KMS-11 (cell line): ENCODE data around the gene KLB.
"Not testable (repeated sequence)": the region's sequence is repeated elsewhere in the genome, so short reads cannot be mapped to it uniquely, and the experiment has no call there.

Experiments used
- H2AFZ ChIP-seq: fragments of 200-600 bp; sonication (generic); 2 replicates; pipeline ENCODE4 v1.6.1; 2016; ENCODE audit warnings: antibody characterized with exemption, mixed run types, low read depth
- H3K27ac ChIP-seq: fragments of 200-600 bp; sonication (generic); 2 replicates; pipeline ENCODE4 v1.6.1; 2016; ENCODE audit warnings: mild to moderate bottlenecking, mixed run types
- H3K27me3 ChIP-seq: fragments of 200-600 bp; sonication (generic); 2 replicates; pipeline ENCODE4 v1.6.1; 2017; ENCODE audit warnings: mild to moderate bottlenecking, low read depth, mixed run types, moderate library complexity; ENCODE audit not compliant: insufficient read depth
- H3K36me3 ChIP-seq: fragments of 200-600 bp; sonication (generic); 2 replicates; pipeline ENCODE4 v1.6.1; 2017; ENCODE audit warnings: mild to moderate bottlenecking, mixed run types; ENCODE audit not compliant: insufficient read depth
- H3K4me1 ChIP-seq: fragments of 200-600 bp; sonication (generic); 2 replicates; pipeline ENCODE4 v1.6.1; 2016; ENCODE audit warnings: mild to moderate bottlenecking, low read depth, mixed run types; ENCODE audit not compliant: poor library complexity, severe bottlenecking
- H3K4me2 ChIP-seq: fragments of 200-600 bp; sonication (generic); 2 replicates; pipeline ENCODE4 v1.7.0; 2016; ENCODE audit warnings: mild to moderate bottlenecking, mixed run types
- H3K4me3 ChIP-seq: fragments of 200-600 bp; sonication (generic); IDR thresholded peaks from 2 replicates; pipeline ENCODE4 v1.6.1; 2017; ENCODE audit warnings: low read depth, low read length, mixed read lengths; ENCODE audit not compliant: insufficient read depth
- H3K79me2 ChIP-seq: fragments of 200-600 bp; sonication (generic); 2 replicates; pipeline ENCODE4 v1.6.1; 2016; ENCODE audit warnings: low read depth, mixed run types; ENCODE audit not compliant: insufficient read depth
- H3K9ac ChIP-seq: fragments of 200-600 bp; sonication (generic); 2 replicates; pipeline ENCODE4 v1.6.1; 2016; ENCODE audit warnings: mild to moderate bottlenecking, mixed run types
- H4K20me1 ChIP-seq: fragments of 200-600 bp; sonication (generic); 2 replicates; pipeline ENCODE4 v1.6.1; 2016; ENCODE audit warnings: mild to moderate bottlenecking, mixed run types; ENCODE audit not compliant: insufficient read depth
- TF ChIP-seq, protein P1 (sequence below): fragments of 200-600 bp; sonication (generic); conservative IDR thresholded peaks from 2 replicates; pipeline ENCODE4 v1.6.1; 2017; ENCODE audit warnings: low read depth, mild to moderate bottlenecking, antibody characterized with exemption, low read length, moderate library complexity, mixed read lengths

Gene KLB

DNA sequence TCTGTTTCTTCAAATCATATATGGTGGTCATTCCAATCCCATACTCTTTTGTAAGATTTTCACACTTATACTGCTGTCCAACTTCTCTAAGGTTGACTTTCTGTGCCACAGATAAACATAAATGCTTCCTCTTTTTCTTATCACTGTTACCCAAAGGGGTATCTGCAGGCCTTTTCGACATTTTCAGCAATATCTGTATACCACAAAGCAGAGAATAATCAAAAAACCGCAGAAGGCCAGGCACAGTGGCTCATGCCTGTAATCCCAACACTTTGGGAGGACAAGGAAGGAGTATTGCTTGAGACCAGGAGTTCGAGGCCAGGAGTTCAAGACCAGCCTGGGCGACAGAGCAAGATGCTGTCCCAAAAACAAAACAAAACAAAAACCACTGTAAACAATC lies 37.4 kb upstream of the KLB start:
- H2AFZ ChIP-seq: no peak overlapping the region
- no peak overlapping the region for H3K27ac ChIP-seq
- H3K4me1 ChIP-seq: peaks cover 6% of the 10 kb centered on the region
- no peaks in the 10 kb centered on the region for H4K20me1 ChIP-seq
- TF ChIP-seq, protein P1, sequence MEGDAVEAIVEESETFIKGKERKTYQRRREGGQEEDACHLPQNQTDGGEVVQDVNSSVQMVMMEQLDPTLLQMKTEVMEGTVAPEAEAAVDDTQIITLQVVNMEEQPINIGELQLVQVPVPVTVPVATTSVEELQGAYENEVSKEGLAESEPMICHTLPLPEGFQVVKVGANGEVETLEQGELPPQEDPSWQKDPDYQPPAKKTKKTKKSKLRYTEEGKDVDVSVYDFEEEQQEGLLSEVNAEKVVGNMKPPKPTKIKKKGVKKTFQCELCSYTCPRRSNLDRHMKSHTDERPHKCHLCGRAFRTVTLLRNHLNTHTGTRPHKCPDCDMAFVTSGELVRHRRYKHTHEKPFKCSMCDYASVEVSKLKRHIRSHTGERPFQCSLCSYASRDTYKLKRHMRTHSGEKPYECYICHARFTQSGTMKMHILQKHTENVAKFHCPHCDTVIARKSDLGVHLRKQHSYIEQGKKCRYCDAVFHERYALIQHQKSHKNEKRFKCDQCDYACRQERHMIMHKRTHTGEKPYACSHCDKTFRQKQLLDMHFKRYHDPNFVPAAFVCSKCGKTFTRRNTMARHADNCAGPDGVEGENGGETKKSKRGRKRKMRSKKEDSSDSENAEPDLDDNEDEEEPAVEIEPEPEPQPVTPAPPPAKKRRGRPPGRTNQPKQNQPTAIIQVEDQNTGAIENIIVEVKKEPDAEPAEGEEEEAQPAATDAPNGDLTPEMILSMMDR: no peak
- no peak overlapping the region for H3K4me2 ChIP-seq
- H3K36me3 ChIP-seq: no peaks in the 10 kb centered on the region
- no peak overlapping the region for H3K9ac ChIP-seq
- H3K79me2 ChIP-seq: peaks cover 18% of the 10 kb centered on the region
- no peak overlapping the region for H3K4me3 ChIP-seq
- H3K27me3 ChIP-seq: no peaks in the 10 kb centered on the region

GRCh38 chr4:39371209-39371608 lies 35.5 kb upstream of the KLB start:
- not testable (repeated sequence) for H3K4me3 ChIP-seq, H3K4me1 ChIP-seq

DNA sequence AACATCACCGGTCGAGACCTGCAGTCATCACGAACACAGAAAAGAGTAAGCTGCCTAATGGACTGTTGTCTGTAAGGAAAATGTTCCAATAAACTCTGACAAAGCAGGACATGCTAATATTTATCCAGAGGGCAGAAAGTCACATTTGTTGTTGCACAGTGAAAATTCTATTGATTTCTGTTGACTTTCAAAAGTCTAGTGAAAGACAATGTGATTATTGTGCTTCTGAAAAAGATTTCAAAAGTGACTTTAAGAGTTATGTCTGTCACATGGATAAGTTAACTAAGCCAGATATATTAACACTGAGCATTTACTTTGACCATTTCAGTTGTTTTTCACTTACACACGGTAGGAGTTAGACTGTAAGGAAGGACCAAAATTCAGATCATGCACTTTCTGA lies 31.3 kb upstream of the KLB start:
- Histone ChIP-seq H3K27ac (no peak overlapping the region), H3K9ac (no peak overlapping the region), H4K20me1 (no peaks in the 10 kb centered on the region), H3K4me1 (no peaks in the 10 kb centered on the region), H2AFZ (no peak overlapping the region), H3K27me3 (no peaks in the 10 kb centered on the region), H3K36me3 (no peaks in the 10 kb centered on the region), H3K4me2 (no peak overlapping the region), H3K79me2 (no peaks in the 10 kb centered on the region), H3K4me3 (no peak overlapping the region)
- TF ChIP-seq, protein P1: no peak

More at GRCh38 chr4:39371209-39371608, 35.5 kb upstream of the KLB start:
- H3K27ac ChIP-seq, H3K4me2 ChIP-seq, H3K9ac ChIP-seq, H4K20me1 ChIP-seq, H3K79me2 ChIP-seq, H3K27me3 ChIP-seq, H2AFZ ChIP-seq, H3K36me3 ChIP-seq: not testable (repeated sequence)

- Histone ChIP-seq H3K4me3 (no peak overlapping the region), H3K27ac (no peak overlapping the region), H3K4me1 (no peaks in the 10 kb centered on the region), H3K9ac (no peak overlapping the region), H3K4me2 (no peak overlapping the region), H3K27me3 (no peaks in the 10 kb centered on the region), H3K36me3 (no peaks in the 10 kb centered on the region), H2AFZ (no peak overlapping the region), H4K20me1 (no peaks in the 10 kb centered on the region), H3K79me2 (no peaks in the 10 kb centered on the region)
- TF ChIP-seq, protein P1: no peak
Measured at GRCh38 chr4:39383690-39384089, 23.0 kb upstream of the KLB start.

DNA sequence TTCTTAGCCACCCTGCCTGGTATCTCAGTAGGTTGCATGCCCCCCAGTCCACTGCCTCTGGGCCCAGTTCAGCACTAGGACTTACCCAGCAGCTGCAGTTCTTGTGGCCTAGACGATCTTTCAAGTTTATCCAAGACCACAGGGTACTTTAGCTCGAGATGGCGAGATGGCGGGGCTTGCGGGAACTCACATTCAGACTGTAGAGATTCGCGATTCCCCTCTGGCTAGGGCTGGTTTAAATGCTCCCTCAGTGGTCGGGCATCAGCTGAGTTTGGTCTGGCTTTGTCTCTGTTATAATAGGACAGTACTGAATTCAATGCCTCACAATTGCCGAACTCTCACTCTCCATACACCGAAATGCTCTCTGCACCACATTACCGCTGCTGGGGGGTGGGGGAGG lies 22.2 kb upstream of the KLB start:
- H2AFZ ChIP-seq: no peak overlapping the region
- no peak overlapping the region for H3K9ac ChIP-seq
- no peak overlapping the region for H3K27ac ChIP-seq
- H3K4me3 ChIP-seq: no peak overlapping the region
- no peaks in the 10 kb centered on the region for H3K79me2 ChIP-seq
- no peaks in the 10 kb centered on the region for H3K27me3 ChIP-seq
- no peak overlapping the region for H3K4me2 ChIP-seq
- no peaks in the 10 kb centered on the region for H3K36me3 ChIP-seq
- no peaks in the 10 kb centered on the region for H4K20me1 ChIP-seq
- TF ChIP-seq, protein P1: no peak
- H3K4me1 ChIP-seq: no peaks in the 10 kb centered on the region
